T-helper 9 cell (primary cell): ENCODE data around the gene CRYBB1.

Experiments
- DNase-seq: peaks from one replicate; pipeline ENCODE4 v3.0.0-alpha.2; 2020

CRYBB1 gene

DNA sequence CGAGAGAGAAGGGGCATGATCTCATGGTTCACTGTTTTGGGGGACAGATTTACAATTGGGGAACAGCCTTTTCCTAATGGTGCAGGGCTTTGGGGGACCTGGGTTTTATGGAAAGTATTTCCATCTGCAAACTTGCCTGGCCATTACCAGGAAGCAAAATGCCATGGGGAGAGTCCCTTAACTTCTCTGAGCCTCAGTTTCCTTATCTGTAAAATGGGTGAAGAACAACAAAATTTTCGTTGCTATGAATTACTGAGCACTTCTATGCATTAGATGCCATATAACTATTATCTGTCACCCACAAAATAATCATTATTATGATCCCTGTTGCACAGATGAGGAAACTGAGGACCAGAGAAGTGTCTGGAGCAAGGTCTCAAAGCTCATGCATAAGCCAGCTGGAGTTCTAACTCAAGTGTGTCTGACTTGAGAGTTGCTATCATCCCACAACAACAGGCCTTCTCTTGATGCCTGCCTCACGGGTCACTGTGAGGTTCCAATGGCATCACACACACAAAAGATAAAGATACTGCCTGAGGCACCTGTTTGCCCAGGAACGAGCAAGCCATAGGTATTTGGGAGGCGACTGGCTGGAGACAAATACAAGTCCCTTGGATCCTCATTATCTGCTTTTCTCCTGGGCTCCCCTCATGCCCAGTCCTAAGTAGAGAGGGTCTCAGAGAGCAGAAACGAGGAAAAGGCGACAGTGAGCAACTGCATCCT, 43.7 kb downstream of the CRYBB1 start:
- DNase-seq, result no peak

DNA sequence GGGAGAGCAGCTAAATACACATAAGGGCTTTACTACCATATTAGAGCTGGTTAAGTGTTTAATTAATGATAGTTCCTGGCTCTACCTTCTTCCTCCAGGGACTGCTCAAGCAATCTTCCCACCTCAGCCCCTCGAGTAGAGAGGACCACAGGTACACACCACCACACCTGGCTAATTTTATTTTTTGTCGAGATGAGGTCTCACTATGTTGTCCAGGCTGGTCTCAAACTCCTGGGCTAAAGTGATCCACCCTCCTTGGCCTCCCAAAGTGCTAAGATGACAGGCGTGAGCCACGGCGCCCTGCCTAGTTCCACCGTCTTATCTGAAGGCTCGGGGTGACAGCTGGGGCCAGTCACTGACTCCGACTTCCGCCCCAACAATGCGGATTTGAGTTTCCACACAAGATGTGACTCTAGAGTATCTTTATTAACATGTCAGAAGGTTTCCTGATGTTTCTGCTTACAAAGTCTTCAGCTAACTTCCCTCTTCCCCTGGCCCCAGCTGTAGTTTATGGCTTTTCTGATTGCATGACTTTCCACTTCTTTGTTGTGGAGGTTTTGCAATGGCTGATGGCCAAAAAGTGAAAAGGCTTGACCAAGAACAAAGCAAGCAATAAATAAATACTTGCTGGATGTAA, 44.7 kb downstream of the CRYBB1 start:
- DNase-seq, result no peak

DNA sequence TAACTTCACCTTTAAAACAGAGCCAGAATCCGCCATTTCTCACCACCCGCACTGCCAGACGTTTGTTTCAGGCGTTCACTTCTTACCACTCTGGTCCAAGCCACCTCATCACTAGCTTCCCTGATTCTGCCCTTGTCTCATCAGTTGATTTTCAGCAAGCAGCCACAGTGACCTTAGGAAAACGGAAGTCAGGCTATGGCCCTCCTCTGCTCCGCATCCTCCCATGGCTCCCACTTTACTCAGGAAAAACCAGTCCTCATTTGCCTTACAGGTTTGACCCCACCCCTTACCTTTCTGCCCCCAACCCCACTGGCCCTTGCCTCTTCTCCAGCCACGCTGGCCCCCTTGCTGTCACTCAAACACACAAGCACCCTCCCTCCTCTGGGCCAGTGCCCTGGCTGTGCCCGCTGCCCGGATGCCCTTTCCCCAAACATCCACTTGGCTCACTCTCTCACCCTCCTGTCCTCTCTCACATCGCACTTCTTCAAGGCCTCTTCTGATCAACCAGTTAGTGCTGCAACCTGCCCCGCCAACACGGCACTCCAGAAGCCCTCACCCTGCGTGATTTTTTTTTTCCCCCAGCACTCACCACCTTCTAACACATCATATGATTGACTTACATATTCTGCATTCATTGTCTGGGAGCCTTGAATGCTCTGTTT, 46.8 kb downstream of the CRYBB1 start:
- no peak for DNase-seq

DNA sequence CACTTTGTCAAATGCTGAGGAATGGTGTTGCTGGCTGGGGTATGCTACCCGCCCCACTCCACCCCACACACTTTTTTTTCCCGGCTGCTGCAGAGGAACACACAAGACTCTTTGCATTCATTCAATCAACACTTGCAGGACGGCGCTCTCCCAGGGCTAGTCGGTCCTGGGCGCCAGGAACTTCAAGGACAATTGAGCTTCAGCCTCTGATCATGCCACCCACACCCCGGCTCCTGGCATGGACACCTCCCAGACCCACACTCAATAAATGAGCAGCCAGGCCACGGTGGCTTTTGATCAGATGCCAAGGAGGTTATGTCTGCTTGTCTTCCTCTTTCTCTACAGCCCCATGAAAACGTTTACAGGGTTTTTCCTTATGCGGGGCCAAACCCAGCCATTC, 47.7 kb downstream of the CRYBB1 start:
- no peak for DNase-seq

- DNase-seq, result no peak
Observed at GRCh38 chr22:26568207-26568706, 49.6 kb downstream of the CRYBB1 start.

DNA sequence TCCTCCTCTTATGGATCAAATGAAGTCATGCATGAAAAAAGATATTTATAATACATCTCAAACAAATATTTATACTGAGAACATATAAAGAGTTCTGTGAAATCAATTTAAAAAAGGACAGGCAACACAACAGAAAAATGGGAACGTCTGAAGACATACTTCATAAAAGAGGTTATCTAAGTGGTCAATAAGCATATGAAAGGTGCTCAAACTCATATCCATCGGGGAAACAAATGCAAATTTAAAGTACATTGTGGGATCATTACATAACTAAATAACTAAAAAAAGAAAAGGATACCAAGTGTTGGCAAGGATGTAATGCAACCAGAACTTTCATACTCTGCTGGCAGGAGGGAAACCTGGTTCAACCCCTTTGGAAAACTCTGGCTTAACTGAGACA, 50.2 kb downstream of the CRYBB1 start:
- no peak for DNase-seq

GRCh38 chr22:26566994-26567393, 50.8 kb downstream of the CRYBB1 start:
- no peak for DNase-seq

DNA sequence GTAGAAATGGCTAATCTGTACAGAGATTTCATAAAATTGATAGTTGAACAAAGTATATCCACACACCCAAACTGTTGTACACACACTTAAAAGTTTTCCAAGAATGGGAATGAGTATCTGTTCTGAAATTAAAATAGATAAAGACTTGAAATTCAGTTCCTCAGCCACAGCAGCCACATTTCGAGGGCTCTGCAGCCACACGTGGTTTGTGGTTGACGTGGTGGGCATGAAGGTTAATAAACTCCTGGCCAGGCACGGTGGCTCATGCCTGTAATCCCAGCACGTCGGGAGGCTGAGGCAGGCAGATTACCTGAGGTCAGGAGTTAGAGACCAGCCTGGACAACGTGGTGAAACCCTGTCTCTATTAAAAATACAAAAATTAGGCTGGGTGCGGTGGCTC, 51.9 kb downstream of the CRYBB1 start:
- DNase-seq, result no peak

GRCh38 chr22:26565181-26565580, 52.6 kb downstream of the CRYBB1 start:
- DNase-seq, result no peak

DNA sequence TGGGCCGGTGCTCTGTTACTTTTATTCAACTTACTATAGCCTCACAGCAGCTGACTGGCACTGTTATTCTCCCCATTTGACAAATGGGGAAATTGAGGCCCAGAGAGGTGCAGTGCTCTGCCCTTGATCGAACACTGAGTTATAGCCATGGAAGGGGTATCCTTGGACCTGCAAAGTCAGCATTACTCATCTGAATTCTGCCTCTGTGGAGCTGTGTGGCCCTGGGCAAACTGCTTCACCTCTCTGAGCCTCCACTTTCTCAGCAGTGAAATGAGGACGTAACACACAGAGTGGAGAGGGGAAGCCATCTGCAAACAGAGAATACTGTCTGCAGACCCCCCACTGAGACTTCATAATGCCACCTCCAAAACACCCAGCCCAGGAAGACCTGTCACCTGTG, 53.2 kb downstream of the CRYBB1 start:
- no peak for DNase-seq

DNA sequence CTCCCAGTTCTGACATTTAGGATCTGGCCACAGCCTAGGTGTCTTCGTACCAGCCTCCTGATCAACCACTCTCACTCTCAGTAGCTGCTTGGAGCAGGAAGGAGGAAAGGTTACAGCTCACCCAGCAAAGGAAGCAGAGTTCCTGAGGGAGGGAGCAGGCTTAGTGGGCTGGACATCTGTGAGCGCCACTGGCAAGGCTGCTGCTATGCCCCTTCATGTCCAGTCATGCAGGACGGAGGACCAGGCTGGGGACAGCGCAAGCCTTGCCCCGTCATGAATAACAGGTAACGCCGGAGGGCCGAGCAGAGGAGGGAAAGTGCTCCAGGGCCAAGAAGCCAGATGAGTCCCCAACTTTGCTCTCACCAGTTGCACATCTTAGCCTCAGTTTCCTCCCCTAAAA, 53.6 kb downstream of the CRYBB1 start:
- no peak for DNase-seq

- DNase-seq, result no peak
Observed at GRCh38 chr22:26563022-26563421, 54.8 kb downstream of the CRYBB1 start.

DNA sequence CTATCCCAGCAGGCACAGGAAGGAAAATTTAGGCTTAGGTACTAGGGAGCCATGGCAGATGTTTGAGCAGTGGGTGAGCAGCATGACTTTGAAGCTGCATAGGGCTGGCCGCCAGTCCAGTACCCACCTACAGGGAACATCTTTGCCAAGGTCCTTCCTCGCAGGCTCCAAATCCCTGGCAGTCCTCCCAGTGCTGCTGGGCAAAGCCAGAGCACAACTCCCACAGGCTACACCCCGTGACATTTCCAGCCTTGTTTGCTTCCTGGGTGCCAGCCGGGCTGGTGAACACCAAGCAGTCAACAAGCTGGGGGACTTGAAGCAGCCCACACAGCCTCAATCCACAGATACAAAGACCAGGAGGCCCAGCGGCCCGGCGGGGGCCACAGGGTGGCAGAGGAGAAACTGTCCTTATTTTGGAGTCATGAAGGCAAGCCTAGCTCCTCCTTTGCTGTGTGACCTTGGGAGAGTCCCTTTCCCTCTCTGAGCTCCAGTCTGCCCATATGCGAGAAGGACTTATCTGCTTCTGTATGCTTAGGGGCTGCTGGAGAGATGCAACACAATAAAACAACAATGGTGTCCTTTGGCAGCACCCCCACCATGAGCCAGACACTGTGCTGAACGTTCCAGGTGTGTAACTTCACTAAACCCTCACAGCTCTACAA, 55.9 kb downstream of the CRYBB1 start:
- no peak for DNase-seq

- DNase-seq, result no peak
Observed at GRCh38 chr22:26559961-26560575, 57.8 kb downstream of the CRYBB1 start.

- DNase-seq, result no peak
Observed at GRCh38 chr22:26558248-26558895, 59.5 kb downstream of the CRYBB1 start.

DNA sequence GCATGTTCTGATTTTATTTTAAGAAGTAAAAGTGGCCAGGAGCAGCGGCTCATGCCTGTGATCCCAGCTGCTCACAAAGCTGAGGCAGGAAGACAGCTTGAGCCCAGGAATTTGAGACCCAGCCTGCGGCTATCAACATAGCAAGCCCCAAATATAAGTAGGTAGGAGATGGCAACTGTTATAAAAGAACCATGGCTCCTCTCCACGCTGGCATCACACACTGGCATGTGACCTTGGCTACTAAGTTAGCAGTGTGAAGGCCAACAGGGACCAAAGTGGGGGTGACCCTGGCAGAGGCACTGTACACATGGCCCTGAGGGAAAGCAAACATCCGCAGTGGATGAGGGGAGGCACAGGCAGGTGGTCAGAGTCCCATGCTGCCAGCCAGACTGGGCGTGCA, 60.9 kb downstream of the CRYBB1 start:
- no peak for DNase-seq

- no peak for DNase-seq
Observed at GRCh38 chr22:26555478-26555877, 62.3 kb downstream of the CRYBB1 start.

DNA sequence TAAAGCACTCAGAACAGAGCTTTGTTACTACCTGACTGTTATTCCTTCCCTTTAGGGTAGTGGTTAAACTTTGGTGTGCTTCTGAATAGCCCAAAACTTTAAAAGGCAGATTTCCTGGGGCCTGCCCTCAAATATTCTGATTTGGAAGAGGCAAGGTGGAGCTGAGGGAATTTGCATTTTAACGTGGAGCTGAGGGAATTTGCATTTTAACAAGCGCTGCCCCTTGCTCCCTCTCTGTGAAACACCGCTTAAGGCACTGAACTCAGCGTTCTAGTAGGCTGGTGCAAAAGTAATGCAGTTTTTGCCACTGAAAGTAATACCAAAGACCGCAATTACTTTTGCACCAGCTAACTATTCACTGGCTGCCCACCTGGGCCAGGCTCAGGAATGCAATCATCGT, 62.9 kb downstream of the CRYBB1 start:
- no peak for DNase-seq

DNA sequence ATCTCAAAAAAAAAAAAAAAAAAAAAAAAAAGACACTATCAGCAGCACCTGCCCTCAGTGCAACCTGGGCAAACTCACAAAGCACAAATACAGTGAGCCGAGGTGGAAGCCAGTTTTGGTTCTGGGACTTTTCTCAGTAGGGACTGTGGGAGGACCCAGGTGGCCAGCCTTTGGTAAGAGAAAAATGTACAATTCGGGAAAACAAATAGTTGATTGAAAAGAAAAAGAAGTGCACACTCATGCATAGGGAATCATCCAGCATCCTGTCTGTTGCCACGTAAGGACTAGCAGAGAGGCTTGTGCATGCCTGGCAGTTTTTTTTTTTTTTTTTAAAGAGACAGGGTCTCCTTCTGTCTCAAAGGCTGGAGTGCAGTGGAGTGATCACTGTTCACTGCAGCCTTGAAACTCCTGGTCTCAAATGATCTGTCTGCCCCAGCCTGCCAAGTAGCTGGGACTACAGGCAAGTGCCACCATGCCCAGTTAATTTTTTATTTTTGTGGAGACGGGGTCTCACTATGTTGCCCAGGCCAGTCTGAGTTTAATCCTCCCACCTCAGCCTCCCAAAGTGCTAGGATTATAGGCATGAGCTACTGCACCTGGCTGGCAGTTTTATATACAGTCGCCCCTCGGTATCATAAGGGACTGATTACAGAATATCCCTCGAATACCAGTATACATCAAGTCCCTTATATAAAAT, 64.6 kb downstream of the CRYBB1 start:
- DNase-seq, result no peak

DNA sequence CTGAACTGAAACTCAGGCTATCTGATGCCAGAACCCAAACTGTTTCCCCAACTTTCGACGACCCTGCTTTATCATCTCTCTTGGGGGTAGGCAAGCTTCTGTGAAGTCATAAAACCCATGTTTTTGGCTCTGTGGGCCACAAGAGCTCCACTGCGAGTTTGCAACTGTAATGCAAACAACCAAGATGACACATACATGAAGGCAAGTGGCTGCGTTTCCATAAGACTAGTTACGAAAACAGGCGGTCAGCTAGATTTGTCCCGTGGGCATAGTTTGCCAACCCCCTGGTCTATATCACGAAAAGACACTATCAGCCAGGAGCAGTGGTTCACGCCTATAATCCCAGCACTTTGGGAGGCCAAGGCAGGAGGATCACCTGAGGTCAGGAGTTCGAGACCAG, 65.4 kb downstream of the CRYBB1 start:
- DNase-seq, result no peak

- DNase-seq, result no peak
Observed at GRCh38 chr22:26551568-26551967, 66.3 kb downstream of the CRYBB1 start.

GRCh38 chr22:26550498-26551033, 67.3 kb downstream of the CRYBB1 start:
- no peak for DNase-seq
